H9 (cell line): Measurements from ENCODE around the gene KBTBD13. TPM values are rescaled to one million over a fixed set of nuclear protein-coding genes. Genes with fewer than 3 reads are reported as not detected.
A peak's percentile ranks its signal among the peaks of the same experiment; 100 is the strongest.

Source experiments
- DNase-seq: peaks from one replicate; pipeline ENCODE4 v3.0.0-alpha.2; 2017
- H2AFZ ChIP-seq: one replicate; pipeline ENCODE4 v1.6.1; 2013; ENCODE audit warnings: mild to moderate bottlenecking, low read length, control low read depth, moderate library complexity
- H2AK5ac ChIP-seq: 2 replicates; pipeline ENCODE4 v1.6.1; 2013; ENCODE audit warnings: low read length, control low read depth, mixed read lengths; ENCODE audit not compliant: insufficient read length
- H2BK120ac ChIP-seq: one replicate; pipeline ENCODE4 v1.6.1; 2013; ENCODE audit warnings: low read depth, mild to moderate bottlenecking, low read length, control low read depth, inconsistent platforms; ENCODE audit not compliant: poor library complexity, severe bottlenecking
- H2BK12ac ChIP-seq: 2 replicates; pipeline ENCODE4 v1.6.1; 2013; ENCODE audit warnings: low read length, control low read depth, mixed read lengths, low read depth; ENCODE audit not compliant: insufficient read length
- H2BK15ac ChIP-seq: 2 replicates; pipeline ENCODE4 v1.6.1; 2013; ENCODE audit warnings: low read depth, low read length, control low read depth
- H2BK20ac ChIP-seq: one replicate; pipeline ENCODE4 v1.6.1; 2013; ENCODE audit warnings: low read depth, mild to moderate bottlenecking, low read length, control low read depth, inconsistent platforms; ENCODE audit not compliant: poor library complexity, severe bottlenecking
- H2BK5ac ChIP-seq: 2 replicates; pipeline ENCODE4 v1.6.1; 2013; ENCODE audit warnings: low read length, control low read depth, mixed read lengths; ENCODE audit not compliant: insufficient read length
- H3K14ac ChIP-seq: 2 replicates; pipeline ENCODE4 v1.6.1; 2013; ENCODE audit warnings: low read length, control low read depth; ENCODE audit not compliant: insufficient read depth
- H3K18ac ChIP-seq: 2 replicates; pipeline ENCODE4 v1.6.1; 2013; ENCODE audit warnings: low read depth, mild to moderate bottlenecking, mixed read lengths, low read length, control low read depth; ENCODE audit not compliant: insufficient read length
- H3K23ac ChIP-seq: 2 replicates; pipeline ENCODE4 v1.6.1; 2013; ENCODE audit warnings: low read length, control low read depth, mixed read lengths, low read depth; ENCODE audit not compliant: insufficient read length
- H3K23me2 ChIP-seq: 2 replicates; pipeline ENCODE4 v1.6.1; 2013; ENCODE audit warnings: low read depth, mild to moderate bottlenecking, mixed read lengths, low read length, control low read depth; ENCODE audit not compliant: insufficient read length, poor library complexity, severe bottlenecking
- H3K27ac ChIP-seq: 2 replicates; pipeline ENCODE4 v1.5.1; 2013; ENCODE audit warnings: low read length, control low read depth, mixed read lengths, low read depth; ENCODE audit not compliant: insufficient read length
- H3K27me3 ChIP-seq: 2 replicates; pipeline ENCODE4 v1.6.1; 2013; ENCODE audit warnings: low read length, control low read depth, inconsistent platforms; ENCODE audit not compliant: insufficient read depth
- H3K4ac ChIP-seq: 2 replicates; pipeline ENCODE4 v1.6.1; 2013; ENCODE audit warnings: low read depth, mild to moderate bottlenecking, control low read depth, inconsistent platforms, low read length, moderate library complexity
- H3K4me1 ChIP-seq: 2 replicates; pipeline ENCODE4 v1.6.1; 2013; ENCODE audit warnings: low read length, control low read depth, inconsistent platforms; ENCODE audit not compliant: insufficient read depth
- H3K4me2 ChIP-seq: 2 replicates; pipeline ENCODE4 v1.6.1; 2013; ENCODE audit warnings: low read length, control low read depth, mixed read lengths; ENCODE audit not compliant: insufficient read length, insufficient read depth
- H3K56ac ChIP-seq: 2 replicates; pipeline ENCODE4 v1.6.1; 2013; ENCODE audit warnings: low read depth, mild to moderate bottlenecking, mixed read lengths, low read length, control low read depth; ENCODE audit not compliant: insufficient read length
- H3K79me1 ChIP-seq: 2 replicates; pipeline ENCODE4 v1.6.1; 2013; ENCODE audit warnings: low read depth, mild to moderate bottlenecking, moderate library complexity, low read length, control low read depth, inconsistent platforms; ENCODE audit not compliant: insufficient read depth, poor library complexity, severe bottlenecking
- H3K79me2 ChIP-seq: 2 replicates; pipeline ENCODE4 v1.6.1; 2013; ENCODE audit warnings: low read length, control low read depth, inconsistent platforms; ENCODE audit not compliant: insufficient read depth
- H3K9ac ChIP-seq: 2 replicates; pipeline ENCODE4 v1.6.1; 2013; ENCODE audit warnings: low read length, control low read depth, mixed read lengths; ENCODE audit not compliant: insufficient read length; ENCODE audit errors: extremely low read depth
- H3K9me3 ChIP-seq: one replicate; pipeline ENCODE4 v1.6.1; 2013; ENCODE audit warnings: low read depth, low read length, inconsistent platforms; ENCODE audit not compliant: control insufficient read depth
- H3T11ph ChIP-seq: one replicate; pipeline ENCODE4 v1.6.1; 2013; ENCODE audit warnings: mild to moderate bottlenecking, low read length, control low read depth, inconsistent platforms
- H4K20me1 ChIP-seq: one replicate; pipeline ENCODE4 v1.6.1; 2013; ENCODE audit not compliant: control insufficient read depth, insufficient read length, insufficient read depth
- H4K5ac ChIP-seq: 2 replicates; pipeline ENCODE4 v1.6.1; 2013; ENCODE audit warnings: low read depth, mild to moderate bottlenecking, mixed read lengths, low read length, control low read depth; ENCODE audit not compliant: insufficient read length
- H4K8ac ChIP-seq: replicated peaks from 2 replicates; pipeline ENCODE4 v1.6.1; 2013; ENCODE audit warnings: low read length, control low read depth, mixed read lengths, low read depth; ENCODE audit not compliant: insufficient read length
- H4K91ac ChIP-seq: 2 replicates; pipeline ENCODE4 v1.6.1; 2013; ENCODE audit warnings: low read depth, mild to moderate bottlenecking, moderate library complexity, mixed read lengths, low read length, control low read depth; ENCODE audit not compliant: insufficient read length
- H3K27ac Mint-ChIP-seq, 3 experiments: 2 replicates in 2 of 3; 3 replicates in 1 of 3; pipeline ENCODE4 v1.8.0; 2020 to 2021; ENCODE audit warnings: mixed read lengths in 3 of 3, mild to moderate bottlenecking in 1 of 3, moderate library complexity in 1 of 3
- H3K27me3 Mint-ChIP-seq: 2 replicates; pipeline ENCODE4 v1.8.0; 2021; ENCODE audit warnings: low read depth, mild to moderate bottlenecking, moderate library complexity, mixed read lengths
- H3K36me3 Mint-ChIP-seq, 3 experiments: 2 replicates in 2 of 3; 3 replicates in 1 of 3; pipeline ENCODE4 v1.8.0; 2020 to 2021; ENCODE audit warnings: low read depth in 3 of 3, mixed read lengths in 3 of 3; ENCODE audit not compliant: insufficient read depth in 1 of 3
- H3K4me1 Mint-ChIP-seq, 2 experiments: 2 replicates each; pipeline ENCODE4 v1.8.0; 2020; ENCODE audit warnings: mixed read lengths in 2 of 2
- H3K4me3 Mint-ChIP-seq, 2 experiments: 2 replicates in 1 of 2; 3 replicates in 1 of 2; pipeline ENCODE4 v1.8.0; 2020 to 2021; ENCODE audit warnings: mild to moderate bottlenecking in 2 of 2, mixed read lengths in 2 of 2, moderate library complexity in 1 of 2
- H3K9me3 Mint-ChIP-seq, 2 experiments: 2 replicates in 1 of 2; 3 replicates in 1 of 2; pipeline ENCODE4 v1.8.0; 2020; ENCODE audit warnings: mild to moderate bottlenecking in 2 of 2, mixed read lengths in 2 of 2, moderate library complexity in 1 of 2
- CTCF ChIP-seq: fragments of 200-600 bp; sonication (generic); conservative IDR thresholded peaks from 3 replicates; pipeline ENCODE4 v1.8.0; 2021; ENCODE audit warnings: antibody characterized with exemption, mild to moderate bottlenecking
- WGBS: extraction: QIAGEN DNeasy Blood & Tissue Kit; methylation state at CpG from one replicate; pipeline ENCODE4 v1.1.7; 2013; ENCODE audit warnings: missing lambda C conversion rate, low lambda C conversion rate, mixed read lengths; ENCODE audit not compliant: insufficient read length; ENCODE audit errors: extremely low coverage; 5-methylcytosine and 5-hydroxymethylcytosine counted together
- total RNA-seq: library from RNA; stranded (reverse); gene quantifications from 2 replicates; pipeline ENCODE4 v1.2.1, GENCODE V29; 2021

Gene KBTBD13
- total RNA-seq, 1 experiment from 2014 or later, result not detected

GRCh38 chr15:65033659-65034269 is 42.8 kb upstream of the KBTBD13 start:
- no peaks in the 10 kb centered on the region for H3K27me3 ChIP-seq
- peaks cover 8% of the 10 kb centered on the region in 2 experiments for H3K4me1 Mint-ChIP-seq
- no peak overlapping the region for H3T11ph ChIP-seq
- no peak overlapping the region for H4K5ac ChIP-seq
- no peak overlapping the region for H3K27ac Mint-ChIP-seq
- no peaks in the 10 kb centered on the region for H3K9me3 Mint-ChIP-seq
- H2BK15ac ChIP-seq, result no peak overlapping the region
- H3K4me3 Mint-ChIP-seq, result no peak overlapping the region
- no peaks in the 10 kb centered on the region for H3K79me1 ChIP-seq
- no peak overlapping the region for H3K56ac ChIP-seq
- no peak overlapping the region for H3K14ac ChIP-seq
- no peak overlapping the region for H3K18ac ChIP-seq
- H3K9me3 ChIP-seq, result no peaks in the 10 kb centered on the region
- no peak overlapping the region for H2AK5ac ChIP-seq
- peaks cover 8% of the 10 kb centered on the region; the same call in 1 of the 2 replicates for H3K27me3 Mint-ChIP-seq
- no peak overlapping the region for H4K91ac ChIP-seq
- no CpG with 5 or more reads among the region's 4 CpGs for WGBS
- H3K27ac ChIP-seq, result no peak overlapping the region
- no peaks in the 10 kb centered on the region for H3K79me2 ChIP-seq
- no peak overlapping the region for H4K8ac ChIP-seq
- H2BK12ac ChIP-seq, result no peak overlapping the region
- no peaks in the 10 kb centered on the region for H3K36me3 Mint-ChIP-seq
- TF ChIP-seq CTCF, result peak; percentile 52; the same call in 2 of the 3 replicates
- H3K4me1 ChIP-seq, result no peaks in the 10 kb centered on the region; the same call in 1 of the 2 replicates
- no peaks in the 10 kb centered on the region for H3K23me2 ChIP-seq
- DNase-seq, result no peak
- H2BK120ac ChIP-seq, result no peak overlapping the region
- no peak overlapping the region for H2BK20ac ChIP-seq
- H3K23ac ChIP-seq, result no peak overlapping the region
- no peak overlapping the region for H2AFZ ChIP-seq
- no peak overlapping the region for H2BK5ac ChIP-seq
- no peak overlapping the region for H3K4me2 ChIP-seq
- no peaks in the 10 kb centered on the region for H4K20me1 ChIP-seq
- no peak overlapping the region for H3K4ac ChIP-seq
- H3K9ac ChIP-seq, result no peak overlapping the region
